Loucy (cell line): ENCODE results near the gene ADGRL3.

ENCODE experiments used
- H2AFZ ChIP-seq: fragments of 200-600 bp; sonication (generic); 2 replicates; pipeline ENCODE4 v1.6.0; 2016; ENCODE audit warnings: antibody characterized with exemption, mild to moderate bottlenecking, low read length, moderate library complexity
- H3F3A ChIP-seq: fragments of 200-600 bp; 2 replicates; pipeline ENCODE4 v1.6.0; 2016; ENCODE audit warnings: antibody characterized with exemption, low read depth, mild to moderate bottlenecking
- H3K27me3 ChIP-seq: fragments of 200-600 bp; sonication (generic); 2 replicates; pipeline ENCODE4 v1.6.1; 2014; ENCODE audit warnings: low read length, mild to moderate bottlenecking; ENCODE audit not compliant: insufficient read depth, poor library complexity, severe bottlenecking
- H3K36me3 ChIP-seq: fragments of 200-600 bp; sonication (generic); 2 replicates; pipeline ENCODE4 v1.6.1; 2016; ENCODE audit warnings: low read length; ENCODE audit not compliant: insufficient read depth
- H3K4me1 ChIP-seq: fragments of 200-600 bp; sonication (generic); 2 replicates; pipeline ENCODE4 v1.5.1; 2014; ENCODE audit warnings: low read length, mild to moderate bottlenecking; ENCODE audit not compliant: insufficient read depth, poor library complexity, severe bottlenecking
- H3K4me2 ChIP-seq: fragments of 200-600 bp; sonication (generic); 2 replicates; pipeline ENCODE4 v1.6.0; 2014; ENCODE audit warnings: antibody characterized with exemption, low read length, low read depth, mild to moderate bottlenecking; ENCODE audit not compliant: poor library complexity, severe bottlenecking
- H3K4me3 ChIP-seq: fragments of 200-600 bp; sonication (generic); 2 replicates; pipeline ENCODE4 v1.5.1; 2014; ENCODE audit warnings: low read length, mild to moderate bottlenecking, mixed read lengths; ENCODE audit not compliant: poor library complexity, severe bottlenecking
- H3K79me2 ChIP-seq: fragments of 200-600 bp; sonication (generic); 2 replicates; pipeline ENCODE4 v1.6.1; 2014; ENCODE audit warnings: low read length; ENCODE audit not compliant: insufficient read depth
- H3K9ac ChIP-seq: fragments of 200-600 bp; sonication (generic); 2 replicates; pipeline ENCODE4 v1.6.0; 2014; ENCODE audit warnings: mild to moderate bottlenecking, low read depth, low read length, moderate library complexity; ENCODE audit not compliant: poor library complexity, severe bottlenecking
- H3K9me2 ChIP-seq: fragments of 200-600 bp; sonication (generic); replicated peaks from 2 replicates; pipeline ENCODE4 v1.6.1; 2016; ENCODE audit warnings: low read depth, low read length, mixed read lengths
- H3K9me3 ChIP-seq: fragments of 200-600 bp; sonication (generic); 2 replicates; pipeline ENCODE4 v1.6.1; 2014; ENCODE audit warnings: mild to moderate bottlenecking, antibody characterized with exemption, low read length, low read depth; ENCODE audit not compliant: insufficient read depth
- H4K20me1 ChIP-seq: fragments of 200-600 bp; sonication (generic); 2 replicates; pipeline ENCODE4 v1.6.0; 2014; ENCODE audit warnings: antibody characterized with exemption, low read length, mild to moderate bottlenecking; ENCODE audit not compliant: insufficient read depth, poor library complexity, severe bottlenecking
- EZH2phosphoT487 ChIP-seq: fragments of 200-600 bp; IDR thresholded peaks from 2 replicates; pipeline ENCODE4 v1.6.1; 2018; ENCODE audit warnings: antibody characterized with exemption, mild to moderate bottlenecking, moderate library complexity, borderline replicate concordance
- TF ChIP-seq, protein P1 (sequence below): fragments of 200-600 bp; sonication (generic); conservative IDR thresholded peaks from 2 replicates; pipeline ENCODE4 v1.5.1; 2014; ENCODE audit warnings: mild to moderate bottlenecking, antibody characterized with exemption, low read length

Gene ADGRL3

DNA sequence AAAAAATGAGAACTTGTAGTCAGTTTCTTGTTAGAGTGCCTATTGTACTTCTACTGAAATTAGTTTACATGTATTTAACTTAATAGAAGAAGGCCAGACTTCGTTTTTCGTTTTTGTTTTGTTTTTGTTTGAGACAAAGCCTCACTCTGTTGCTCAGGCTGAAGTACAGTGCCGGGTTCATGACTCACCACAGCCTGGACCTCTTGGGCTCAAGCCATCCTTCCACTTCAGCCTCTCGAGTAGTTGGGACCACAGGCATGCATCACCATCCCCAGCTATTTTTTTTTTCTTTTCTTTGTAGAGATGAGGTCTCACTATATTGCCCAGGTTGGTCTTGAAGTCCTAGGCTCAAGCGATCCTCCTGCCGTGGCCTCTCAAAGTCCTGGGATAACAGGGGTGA is 793.9 kb downstream of the ADGRL3 start:
- Histone ChIP-seq H4K20me1 (no peaks in the 10 kb centered on the region), H3F3A (no peaks in the 10 kb centered on the region), H2AFZ (no peak overlapping the region), H3K9me2 (no peaks in the 10 kb centered on the region), H3K4me3 (no peak overlapping the region), H3K4me2 (no peak overlapping the region), H3K79me2 (no peaks in the 10 kb centered on the region), H3K9ac (no peak overlapping the region), H3K36me3 (no peaks in the 10 kb centered on the region), H3K27me3 (no peaks in the 10 kb centered on the region), H3K9me3 (no peaks in the 10 kb centered on the region), H3K4me1 (no peaks in the 10 kb centered on the region)
- TF ChIP-seq, protein P1, sequence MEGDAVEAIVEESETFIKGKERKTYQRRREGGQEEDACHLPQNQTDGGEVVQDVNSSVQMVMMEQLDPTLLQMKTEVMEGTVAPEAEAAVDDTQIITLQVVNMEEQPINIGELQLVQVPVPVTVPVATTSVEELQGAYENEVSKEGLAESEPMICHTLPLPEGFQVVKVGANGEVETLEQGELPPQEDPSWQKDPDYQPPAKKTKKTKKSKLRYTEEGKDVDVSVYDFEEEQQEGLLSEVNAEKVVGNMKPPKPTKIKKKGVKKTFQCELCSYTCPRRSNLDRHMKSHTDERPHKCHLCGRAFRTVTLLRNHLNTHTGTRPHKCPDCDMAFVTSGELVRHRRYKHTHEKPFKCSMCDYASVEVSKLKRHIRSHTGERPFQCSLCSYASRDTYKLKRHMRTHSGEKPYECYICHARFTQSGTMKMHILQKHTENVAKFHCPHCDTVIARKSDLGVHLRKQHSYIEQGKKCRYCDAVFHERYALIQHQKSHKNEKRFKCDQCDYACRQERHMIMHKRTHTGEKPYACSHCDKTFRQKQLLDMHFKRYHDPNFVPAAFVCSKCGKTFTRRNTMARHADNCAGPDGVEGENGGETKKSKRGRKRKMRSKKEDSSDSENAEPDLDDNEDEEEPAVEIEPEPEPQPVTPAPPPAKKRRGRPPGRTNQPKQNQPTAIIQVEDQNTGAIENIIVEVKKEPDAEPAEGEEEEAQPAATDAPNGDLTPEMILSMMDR: no peak
- no peak for TF ChIP-seq EZH2phosphoT487

DNA sequence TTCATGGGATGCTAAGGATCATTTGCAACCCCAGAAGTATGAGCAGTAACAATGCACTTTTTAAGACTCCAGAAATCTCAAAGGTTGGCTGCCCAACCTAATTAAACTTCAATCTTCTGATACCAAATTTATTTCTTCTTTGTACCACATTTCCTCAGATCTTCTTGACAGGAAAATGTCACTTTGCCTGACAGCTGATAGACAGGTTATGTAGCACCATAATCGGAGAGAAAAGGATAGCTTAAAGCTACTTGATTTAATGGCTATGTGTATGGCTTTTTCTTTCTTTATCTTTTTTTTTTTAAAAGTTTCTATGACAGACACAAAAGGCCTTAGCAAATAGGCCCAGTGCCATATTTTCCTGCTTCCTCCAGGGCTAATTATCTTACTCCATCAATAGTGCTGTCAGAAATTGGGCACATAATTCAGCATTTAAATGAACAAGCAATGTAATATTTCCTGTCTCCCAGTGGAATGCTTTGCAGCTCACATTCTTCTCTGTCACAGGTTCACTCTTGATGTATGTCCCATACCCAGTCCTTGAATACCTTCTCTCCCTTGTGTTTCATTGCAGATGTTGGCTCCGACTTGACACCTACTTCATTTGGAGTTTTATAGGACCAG is 795.7 kb downstream of the ADGRL3 start:
- Histone ChIP-seq H3K9ac (no peak overlapping the region), H3K9me3 (no peaks in the 10 kb centered on the region), H3K4me3 (no peak overlapping the region), H3K79me2 (no peaks in the 10 kb centered on the region), H3F3A (no peaks in the 10 kb centered on the region), H3K36me3 (no peaks in the 10 kb centered on the region), H4K20me1 (no peaks in the 10 kb centered on the region), H3K4me2 (no peak overlapping the region), H3K9me2 (no peaks in the 10 kb centered on the region), H2AFZ (no peak overlapping the region), H3K27me3 (no peaks in the 10 kb centered on the region), H3K4me1 (no peaks in the 10 kb centered on the region)
- no peak for TF ChIP-seq EZH2phosphoT487
- TF ChIP-seq, protein P1: no peak

DNA sequence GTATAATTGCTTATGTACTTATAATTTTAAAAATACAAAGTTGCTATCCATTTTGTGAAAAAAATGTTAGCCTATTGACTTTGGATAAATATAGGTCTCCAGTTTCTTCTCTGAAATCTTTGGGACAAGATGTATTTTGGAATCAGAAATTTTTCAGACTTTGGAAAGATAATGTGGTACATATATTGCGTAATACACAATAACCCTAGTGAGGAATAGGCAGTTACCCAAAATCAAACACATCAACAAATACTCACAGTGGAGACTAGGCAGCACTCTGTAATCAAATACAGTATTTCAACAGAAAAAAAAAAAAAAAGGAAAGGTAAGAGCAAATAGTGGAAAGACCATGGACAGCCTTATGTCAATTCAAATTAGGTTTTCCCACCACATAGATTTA is 796.8 kb downstream of the ADGRL3 start:
- Histone ChIP-seq H3K4me3 (no peak overlapping the region), H3F3A (no peaks in the 10 kb centered on the region), H3K79me2 (no peaks in the 10 kb centered on the region), H2AFZ (no peak overlapping the region), H3K9ac (no peak overlapping the region), H3K4me1 (no peaks in the 10 kb centered on the region), H3K27me3 (no peaks in the 10 kb centered on the region), H4K20me1 (no peaks in the 10 kb centered on the region), H3K9me3 (no peaks in the 10 kb centered on the region), H3K4me2 (no peak overlapping the region), H3K9me2 (no peaks in the 10 kb centered on the region), H3K36me3 (no peaks in the 10 kb centered on the region)
- TF ChIP-seq, protein P1: no peak
- TF ChIP-seq EZH2phosphoT487: no peak
